Left lung (tissue), 10 donors: ENCODE data around the gene CEP162. TPM values are rescaled to one million over a fixed set of nuclear protein-coding genes. Genes with fewer than 3 reads are reported as not detected.
"Not testable (repeated sequence)": the region's sequence is repeated elsewhere in the genome, so short reads cannot be mapped to it uniquely, and the experiment has no call there.

Source experiments
- ATAC-seq: fragments of 200-7000 bp; cut with Tn5 transposase; one replicate; pipeline ENCODE4 v1.9.1; 2020; ENCODE audit warnings: moderate library complexity
- DNase-seq, 4 donors: peaks; one replicate each; pipeline ENCODE4 v3.0.0-alpha.2; 2013 to 2020
- H3K27ac ChIP-seq, 2 donors: fragments of 200-600 bp; sonication (generic) in 1 of 2; one replicate each; pipeline versions ENCODE4 v1.5.0 to v1.8.0; 2020 to 2021
- H3K27me3 ChIP-seq, 2 donors: fragments of 200-600 bp; sonication (generic) in 1 of 2; one replicate each; pipeline versions ENCODE4 v1.5.0 to v1.8.0; 2020 to 2021
- H3K36me3 ChIP-seq, 2 donors: fragments of 200-600 bp; sonication (generic) in 1 of 2; one replicate each; pipeline versions ENCODE4 v1.5.0 to v1.8.0; 2020 to 2021
- H3K4me1 ChIP-seq, 2 donors: fragments of 200-600 bp; one replicate each; pipeline ENCODE4 v1.8.0; 2021
- H3K4me3 ChIP-seq, 2 donors: fragments of 200-600 bp; sonication (generic) in 1 of 2; one replicate each; pipeline versions ENCODE4 v1.5.0 to v1.8.0; 2020 to 2021; ENCODE audit warnings: mild to moderate bottlenecking in 1 of 2
- H3K9me3 ChIP-seq, 2 donors: fragments of 200-600 bp; sonication (generic) in 1 of 2; one replicate each; pipeline versions ENCODE4 v1.5.0 to v1.8.0; 2020 to 2021
- CTCF ChIP-seq, 2 donors: fragments of 200-600 bp; sonication (generic) in 1 of 2; IDR thresholded peaks; one replicate each; pipeline versions ENCODE4 v1.5.0 to v1.8.0; 2021; ENCODE audit warnings: antibody characterized with exemption in 2 of 2
- intact Hi-C, 2 donors: fragments of 100-400 bp; cut with DNase I; formaldehyde crosslinking; loops; one replicate each; pipeline versions ENCODE4 v1.11.2 to v1.14.2; 2022
- polyA plus RNA-seq, 6 donors: library from polyadenylated mRNA; unstranded; fragments of 120-200 nt; gene quantifications; one replicate each; pipeline ENCODE4 v1.2.1, GENCODE V29; 2013; ENCODE audit not compliant: insufficient read length in 6 of 6
- total RNA-seq, 2 donors: library from RNA; stranded (reverse); fragmentation: NEBNext Ultra II Directional; extraction: Animal tissue kit (Norgen Biotek cat#: 25700); gene quantifications; one replicate each; pipeline ENCODE4 v1.2.1, GENCODE V29; 2021
- donor health status: DM: no; HTN: yes; CAD: no.
- donor health status: DM: no; HTN: no; CAD: no.

CEP162 gene
- total and polyA plus RNA-seq, 8 donors: 9.7 to 26.4 (median 19.3) TPM

DNA sequence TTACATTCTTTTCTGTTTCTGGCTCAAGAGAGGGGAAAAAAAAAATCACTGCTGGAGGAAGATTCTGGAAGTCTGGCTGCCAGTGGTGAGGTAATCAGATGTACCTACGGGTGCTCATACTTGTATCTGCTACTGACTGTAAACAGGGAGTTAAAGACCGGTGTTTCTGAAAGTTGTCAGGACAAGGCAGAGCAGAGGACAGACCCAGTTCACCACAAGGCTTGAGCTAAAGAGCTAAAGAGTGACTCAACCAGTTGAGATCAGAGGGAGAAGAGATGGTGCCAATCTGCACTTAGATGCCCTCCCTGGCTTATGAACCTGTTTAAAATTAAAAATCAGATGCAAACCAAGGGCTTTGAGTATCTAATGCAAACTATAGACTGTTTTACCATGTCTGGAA, 55.4 kb downstream of the CEP162 start:
- ATAC-seq (no peak), DNase-seq (no peak)
- no peak for TF ChIP-seq CTCF (IDR thresholded peaks at IDR 0.05)
- H3K27ac ChIP-seq: no peak overlapping the region
- H3K36me3 ChIP-seq: peaks cover 0 to 33% of the 10 kb centered on the region in 2 donors
- intact Hi-C loops: no loop called here
- H3K27me3 ChIP-seq: no peaks in the 10 kb centered on the region
- H3K4me1 ChIP-seq: no peaks in the 10 kb centered on the region
- no peaks in the 10 kb centered on the region for H3K9me3 ChIP-seq
- no peak overlapping the region for H3K4me3 ChIP-seq

DNA sequence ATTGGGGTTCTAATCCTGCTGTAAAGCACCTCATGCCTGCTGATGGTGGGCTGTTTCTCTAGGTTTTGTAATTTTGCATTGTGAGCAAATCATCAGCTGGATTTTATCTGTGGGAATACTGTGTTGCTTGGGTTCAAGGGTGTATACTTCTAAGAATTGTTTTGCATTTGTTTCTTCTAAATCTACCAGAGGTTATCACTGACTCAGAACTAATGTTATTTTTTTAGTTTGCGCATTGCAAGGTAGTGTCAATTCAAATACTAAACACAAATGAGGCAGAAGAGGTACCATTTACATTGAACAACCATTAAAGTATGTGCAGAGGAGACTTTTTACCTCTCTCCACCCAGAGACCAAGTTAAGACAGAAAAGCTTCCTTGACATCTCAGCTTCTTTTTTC, 60.0 kb downstream of the CEP162 start:
- Histone ChIP-seq H3K27me3 (no peaks in the 10 kb centered on the region), H3K36me3 (peaks cover 0 to 32% of the 10 kb centered on the region in 2 donors), H3K4me1 (no peaks in the 10 kb centered on the region), H3K27ac (no peak overlapping the region), H3K4me3 (no peak overlapping the region), H3K9me3 (no peaks in the 10 kb centered on the region)
- DNase-seq (no peak), ATAC-seq (no peak)
- no peak for TF ChIP-seq CTCF (IDR thresholded peaks at IDR 0.05)
- intact Hi-C loops: no loop called here

DNA sequence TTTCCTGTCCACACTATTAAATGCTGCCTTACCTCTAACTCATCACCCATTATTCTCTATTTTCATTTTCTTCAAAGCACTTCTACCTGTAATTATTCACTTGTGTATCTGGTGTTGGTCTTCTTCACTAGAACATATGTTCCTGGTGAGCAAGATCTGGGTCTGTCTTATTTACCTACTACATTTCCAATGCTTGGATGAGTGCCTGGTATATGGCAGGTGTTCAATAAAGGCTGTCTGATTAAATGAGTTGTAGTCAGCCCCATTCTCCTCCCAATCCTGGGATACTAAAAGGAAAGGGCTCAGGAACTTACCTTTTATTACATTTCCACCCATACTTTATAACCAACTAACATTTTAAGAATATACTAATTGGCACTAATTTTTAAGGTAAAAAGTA, 61.0 kb downstream of the CEP162 start:
- no peak overlapping the region for H3K27ac ChIP-seq
- H3K36me3 ChIP-seq: peaks cover 0 to 43% of the 10 kb centered on the region in 2 donors
- intact Hi-C loops: no loop called here
- no peaks in the 10 kb centered on the region for H3K27me3 ChIP-seq
- no peak for TF ChIP-seq CTCF (IDR thresholded peaks at IDR 0.05)
- no peak for ATAC-seq
- DNase-seq: no peak
- no peak overlapping the region for H3K4me3 ChIP-seq
- H3K4me1 ChIP-seq: no peaks in the 10 kb centered on the region
- H3K9me3 ChIP-seq: no peaks in the 10 kb centered on the region

DNA sequence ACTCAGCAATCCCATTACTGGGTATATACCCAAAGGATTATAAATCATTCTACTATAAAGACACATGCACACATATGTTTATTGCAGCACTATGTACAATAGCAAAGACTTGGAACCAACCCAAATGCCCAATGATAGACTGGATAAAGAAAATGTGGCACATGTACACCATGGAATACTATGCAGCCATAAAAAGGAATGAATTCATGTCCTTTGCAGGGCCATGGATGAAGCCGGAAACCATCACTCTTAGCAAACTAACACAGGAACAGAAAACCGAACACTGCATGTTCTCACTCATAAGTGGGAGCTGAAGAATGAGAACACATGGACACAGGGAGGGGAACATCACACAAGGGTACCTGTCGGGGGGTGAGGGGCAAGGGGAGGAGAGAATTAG, 63.1 kb downstream of the CEP162 start:
- DNase-seq, H3K4me3 ChIP-seq, H3K27me3 ChIP-seq, intact Hi-C loops, H3K27ac ChIP-seq, ATAC-seq, H3K9me3 ChIP-seq, H3K4me1 ChIP-seq: not testable (repeated sequence)
- H3K36me3 ChIP-seq: peaks cover 0 to 40% of the 10 kb centered on the region in 2 donors

DNA sequence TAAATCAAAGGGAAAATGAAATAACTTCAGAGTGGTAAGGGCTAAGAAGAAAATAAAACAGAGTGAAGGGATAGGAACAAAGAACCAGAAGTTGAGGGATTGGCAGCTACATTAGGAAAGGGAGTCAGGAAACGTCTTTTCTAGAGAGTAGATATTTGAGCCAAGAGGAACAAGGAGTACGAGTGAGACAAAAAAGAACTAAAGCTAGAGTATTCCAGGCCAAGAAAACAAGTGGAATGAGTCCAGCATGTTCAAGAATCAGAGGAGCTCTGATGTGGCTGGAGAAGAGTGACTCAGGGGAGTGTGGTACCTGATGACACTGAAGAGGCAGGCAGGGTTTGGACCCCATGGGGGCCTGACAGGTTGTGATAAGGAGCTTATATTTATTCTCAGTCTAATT, 66.3 kb downstream of the CEP162 start:
- Histone ChIP-seq H3K36me3 (peaks cover 0 to 40% of the 10 kb centered on the region in 2 donors), H3K27me3 (no peaks in the 10 kb centered on the region), H3K4me1 (no peaks in the 10 kb centered on the region), H3K27ac (no peak overlapping the region), H3K9me3 (no peaks in the 10 kb centered on the region), H3K4me3 (no peak overlapping the region)
- intact Hi-C loops: no loop called here
- TF ChIP-seq CTCF (IDR thresholded peaks at IDR 0.05): no peak
- ATAC-seq (no peak), DNase-seq (no peak)

GRCh38 chr6:84156306-84156705, 71.1 kb downstream of the CEP162 start:
- no peak for DNase-seq
- intact Hi-C loops: no loop called here
- no peaks in the 10 kb centered on the region for H3K4me1 ChIP-seq
- ATAC-seq: no peak
- no peaks in the 10 kb centered on the region for H3K9me3 ChIP-seq
- peaks cover 0 to 51% of the 10 kb centered on the region in 2 donors for H3K36me3 ChIP-seq
- H3K27me3 ChIP-seq: no peaks in the 10 kb centered on the region
- H3K4me3 ChIP-seq: no peak overlapping the region
- no peak overlapping the region for H3K27ac ChIP-seq
- no peak for TF ChIP-seq CTCF (IDR thresholded peaks at IDR 0.05)
